Uterus (tissue), 4 donors: ENCODE results near the gene TLE2. TPM values are rescaled to one million over a fixed set of nuclear protein-coding genes. Genes with fewer than 3 reads are reported as not detected.
"Not testable (repeated sequence)": the region's sequence is repeated elsewhere in the genome, so short reads cannot be mapped to it uniquely, and the experiment has no call there.

Experiments used
- DNase-seq, 2 donors: peaks; one replicate each; pipeline ENCODE4 v3.0.0-alpha.2; 2019 to 2020
- H3K27ac ChIP-seq, 2 donors: fragments of 200-600 bp; sonication (generic); 1 replicate in 1 of 2; 2 replicates in 1 of 2; pipeline ENCODE4 v1.5.1; 2016 to 2018
- H3K27me3 ChIP-seq, 2 donors: fragments of 200-600 bp; sonication (generic); one replicate each; pipeline ENCODE4 v1.5.1; 2018 to 2019; ENCODE audit warnings: control low read depth in 1 of 2
- H3K36me3 ChIP-seq, 2 donors: fragments of 200-600 bp; sonication (generic); one replicate each; pipeline ENCODE4 v1.5.1; 2019; ENCODE audit warnings: control low read depth in 1 of 2
- H3K4me1 ChIP-seq, 2 donors: fragments of 200-600 bp; sonication (generic); one replicate each; pipeline ENCODE4 v1.5.1; 2018 to 2019; ENCODE audit warnings: control low read depth in 1 of 2
- H3K4me3 ChIP-seq, 2 donors: fragments of 200-600 bp; sonication (generic); 1 replicate in 1 of 2; 2 replicates in 1 of 2; pipeline ENCODE4 v1.5.1; 2018 to 2019; ENCODE audit warnings: mild to moderate bottlenecking in 1 of 2
- H3K9me3 ChIP-seq, 2 donors: fragments of 200-600 bp; sonication (generic); one replicate each; pipeline ENCODE4 v1.5.1; 2019; ENCODE audit warnings: control low read depth in 1 of 2
- POLR2A ChIP-seq, 2 donors: fragments of 450-650 bp; IDR thresholded peaks; one replicate each; pipeline ENCODE4 v1.6.1; 2016; ENCODE audit warnings: antibody characterized with exemption in 2 of 2, mild to moderate bottlenecking in 1 of 2, moderate library complexity in 1 of 2
- intact Hi-C: fragments of 100-400 bp; cut with DNase I; formaldehyde crosslinking; loops from one replicate; pipeline ENCODE4 v1.15.1; 2023; ENCODE audit warnings: low total_unique reads
- total RNA-seq, 4 donors: library from RNA; depleted of rRNA in 3 of 4; stranded (reverse); fragments of >200 nt in 3 of 4; gene quantifications; one replicate each; pipeline versions ENCODE4 v1.1.0 to v1.2.4, GENCODE V29; 2014 to 2023
- TF ChIP-seq, protein P1 (sequence below), 4 experiments: fragments of 200-600 bp in 2 of 4; fragments of 450-650 bp in 2 of 4; sonication (generic) in 2 of 4; IDR thresholded peaks; one replicate each; pipeline ENCODE4 v1.5.1; 2016 to 2019; ENCODE audit warnings: antibody characterized with exemption in 4 of 4, mild to moderate bottlenecking in 2 of 4, moderate library complexity in 1 of 4
- donor health status: DM: yes; HTN: yes; CAD: no.

TLE2 gene
- total RNA-seq, 4 donors from 2014 or later, result 24.9 to 102 (median 62.3) TPM

- Histone ChIP-seq H3K9me3 (no peaks in the 10 kb centered on the region), H3K36me3 (no peaks in the 10 kb centered on the region), H3K4me3 (peak overlapping the region in 1 of 2 donors; percentile 20), H3K27ac (peak overlapping the region; percentile 74 to 80), H3K27me3 (no peaks in the 10 kb centered on the region), H3K4me1 (peaks cover 0 to 6% of the 10 kb centered on the region in 2 donors)
- TF ChIP-seq, protein P1, sequence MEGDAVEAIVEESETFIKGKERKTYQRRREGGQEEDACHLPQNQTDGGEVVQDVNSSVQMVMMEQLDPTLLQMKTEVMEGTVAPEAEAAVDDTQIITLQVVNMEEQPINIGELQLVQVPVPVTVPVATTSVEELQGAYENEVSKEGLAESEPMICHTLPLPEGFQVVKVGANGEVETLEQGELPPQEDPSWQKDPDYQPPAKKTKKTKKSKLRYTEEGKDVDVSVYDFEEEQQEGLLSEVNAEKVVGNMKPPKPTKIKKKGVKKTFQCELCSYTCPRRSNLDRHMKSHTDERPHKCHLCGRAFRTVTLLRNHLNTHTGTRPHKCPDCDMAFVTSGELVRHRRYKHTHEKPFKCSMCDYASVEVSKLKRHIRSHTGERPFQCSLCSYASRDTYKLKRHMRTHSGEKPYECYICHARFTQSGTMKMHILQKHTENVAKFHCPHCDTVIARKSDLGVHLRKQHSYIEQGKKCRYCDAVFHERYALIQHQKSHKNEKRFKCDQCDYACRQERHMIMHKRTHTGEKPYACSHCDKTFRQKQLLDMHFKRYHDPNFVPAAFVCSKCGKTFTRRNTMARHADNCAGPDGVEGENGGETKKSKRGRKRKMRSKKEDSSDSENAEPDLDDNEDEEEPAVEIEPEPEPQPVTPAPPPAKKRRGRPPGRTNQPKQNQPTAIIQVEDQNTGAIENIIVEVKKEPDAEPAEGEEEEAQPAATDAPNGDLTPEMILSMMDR (IDR thresholded peaks at IDR 0.05), result no peak
- no peak for TF ChIP-seq POLR2A (IDR thresholded peaks at IDR 0.05)
- intact Hi-C loops, result no loop called here
- DNase-seq, result peak; percentile 50 to 62
Measured at GRCh38 chr19:3041761-3042620, 12.9 kb upstream of the TLE2 start.

DNA sequence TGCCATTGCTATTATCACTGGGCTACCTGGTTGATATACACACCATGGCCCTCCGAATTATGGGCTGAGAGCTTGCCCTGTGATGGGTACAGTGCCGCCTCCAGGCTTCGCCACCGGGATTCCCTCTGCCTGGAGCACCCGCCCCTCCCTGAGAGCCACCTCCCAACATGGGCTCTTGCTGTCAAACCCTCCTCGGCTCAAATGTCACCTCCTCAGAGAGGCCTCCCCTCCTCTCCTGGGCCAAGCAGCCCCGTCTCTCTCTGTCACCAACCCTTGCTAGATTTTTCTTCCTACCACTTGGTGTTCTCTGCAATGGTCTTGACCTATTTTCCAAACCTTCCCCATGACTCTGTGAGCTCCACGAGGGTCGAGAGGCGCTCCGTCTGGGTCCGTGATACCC, 12.2 kb upstream of the TLE2 start:
- Histone ChIP-seq H3K9me3 (no peaks in the 10 kb centered on the region), H3K4me1 (peaks cover 0 to 6% of the 10 kb centered on the region in 2 donors), H3K4me3 (peak overlapping the region in 1 of 2 donors; percentile 20), H3K36me3 (no peaks in the 10 kb centered on the region), H3K27ac (peak overlapping the region; percentile 74 to 80), H3K27me3 (no peaks in the 10 kb centered on the region)
- intact Hi-C loops, result no loop called here
- DNase-seq, result no peak
- no peak for TF ChIP-seq POLR2A (IDR thresholded peaks at IDR 0.05)
- TF ChIP-seq, protein P1 (IDR thresholded peaks at IDR 0.05), result no peak

- Histone ChIP-seq H3K4me3 (no peak overlapping the region), H3K9me3 (no peaks in the 10 kb centered on the region), H3K27ac (peak overlapping the region in 1 of 2 donors; percentile 11), H3K27me3 (no peaks in the 10 kb centered on the region), H3K36me3 (no peaks in the 10 kb centered on the region), H3K4me1 (peaks cover 0 to 7% of the 10 kb centered on the region in 2 donors)
- TF ChIP-seq, protein P1 (IDR thresholded peaks at IDR 0.05), result no peak
- TF ChIP-seq POLR2A (IDR thresholded peaks at IDR 0.05), result no peak
- intact Hi-C loops, result no loop called here
- peak in 1 of 2 donors; percentile 25 for DNase-seq
Measured at GRCh38 chr19:3039641-3040077, 10.6 kb upstream of the TLE2 start.

DNA sequence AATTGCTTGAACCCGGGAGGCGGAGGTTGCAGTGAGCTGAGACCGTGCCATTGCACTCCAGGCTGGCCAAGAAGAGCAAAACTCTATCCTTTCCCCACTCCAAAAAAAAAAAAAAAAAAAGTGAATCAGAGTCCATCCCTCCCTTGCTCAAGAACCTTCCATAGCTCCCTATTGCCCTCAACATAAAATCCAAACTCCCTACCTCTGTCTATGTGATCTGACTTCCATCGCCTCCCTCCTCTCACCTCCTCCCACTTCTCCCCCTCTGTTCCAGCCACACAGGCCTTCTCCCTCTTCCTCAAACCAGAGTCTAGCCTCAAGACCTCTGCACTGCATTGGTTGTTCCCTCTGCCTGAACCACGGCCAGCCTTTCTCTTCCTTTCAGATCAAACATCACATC, 10.0 kb upstream of the TLE2 start:
- no peak for DNase-seq
- Histone ChIP-seq H3K4me1 (peaks cover 0 to 12% of the 10 kb centered on the region in 2 donors), H3K36me3 (no peaks in the 10 kb centered on the region), H3K27ac (no peak overlapping the region), H3K4me3 (no peak overlapping the region), H3K27me3 (no peaks in the 10 kb centered on the region), H3K9me3 (no peaks in the 10 kb centered on the region)
- TF ChIP-seq, protein P1 (IDR thresholded peaks at IDR 0.05), result no peak
- no peak for TF ChIP-seq POLR2A (IDR thresholded peaks at IDR 0.05)
- intact Hi-C loops, result no loop called here

GRCh38 chr19:3038214-3038613, 9.1 kb upstream of the TLE2 start:
- Histone ChIP-seq H3K4me1 (peaks cover 0 to 14% of the 10 kb centered on the region in 2 donors), H3K27me3 (no peaks in the 10 kb centered on the region), H3K9me3 (no peaks in the 10 kb centered on the region), H3K36me3 (no peaks in the 10 kb centered on the region), H3K27ac (no peak overlapping the region), H3K4me3 (no peak overlapping the region)
- no peak for DNase-seq
- intact Hi-C loops, result no loop called here
- TF ChIP-seq, protein P1 (IDR thresholded peaks at IDR 0.05), result no peak
- TF ChIP-seq POLR2A (IDR thresholded peaks at IDR 0.05), result no peak

DNA sequence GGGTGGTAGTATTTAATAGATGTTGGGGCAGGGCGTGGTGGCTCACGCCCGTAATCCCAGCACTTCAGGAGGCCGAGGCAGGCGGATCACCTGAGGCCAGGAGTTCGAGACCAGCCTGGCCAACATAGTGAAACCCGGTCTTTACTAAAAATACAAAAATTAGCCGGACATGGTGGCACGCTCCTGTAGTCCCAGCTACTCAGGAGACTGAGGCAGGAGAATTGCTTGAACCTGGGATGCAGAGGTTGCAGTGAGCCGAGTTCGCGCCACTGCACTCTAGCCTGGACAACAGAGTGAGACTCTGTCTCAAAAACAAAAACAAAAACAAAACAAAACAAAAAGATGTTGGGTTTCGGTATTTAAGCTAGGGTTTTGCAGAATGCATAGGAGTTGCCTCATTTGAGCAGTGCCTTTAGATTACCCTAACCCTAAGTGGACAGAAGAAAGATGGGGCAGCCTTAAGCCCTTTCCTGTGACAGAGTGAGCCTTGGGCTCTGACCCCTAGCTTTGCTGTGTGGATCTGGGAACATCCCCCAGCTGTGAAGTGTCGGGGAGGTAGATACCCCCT, 8.0 kb upstream of the TLE2 start:
- peaks cover 0 to 14% of the 10 kb centered on the region in 2 donors for H3K4me1 ChIP-seq
- H3K36me3 ChIP-seq, DNase-seq, H3K27me3 ChIP-seq, intact Hi-C loops, H3K9me3 ChIP-seq, H3K4me3 ChIP-seq: not testable (repeated sequence)
- peak overlapping the region; percentile 96 for H3K27ac ChIP-seq
